GM19467 (cell line): ENCODE measurements around the gene DNASE1L1.

Experiments
- ATAC-seq: cut with Tn5 transposase; IDR thresholded peaks from one replicate; pipeline ENCODE4 v1.9.1; 2021; ENCODE audit warnings: mild to moderate bottlenecking, moderate library complexity; ENCODE audit not compliant: unreplicated experiment

DNASE1L1 gene

GRCh38 chrX:154354516-154354915 is 54.5 kb downstream of the DNASE1L1 start:
- no peak for ATAC-seq

- ATAC-seq: no peak
Observed at GRCh38 chrX:154354013-154354412, 55.0 kb downstream of the DNASE1L1 start.

DNA sequence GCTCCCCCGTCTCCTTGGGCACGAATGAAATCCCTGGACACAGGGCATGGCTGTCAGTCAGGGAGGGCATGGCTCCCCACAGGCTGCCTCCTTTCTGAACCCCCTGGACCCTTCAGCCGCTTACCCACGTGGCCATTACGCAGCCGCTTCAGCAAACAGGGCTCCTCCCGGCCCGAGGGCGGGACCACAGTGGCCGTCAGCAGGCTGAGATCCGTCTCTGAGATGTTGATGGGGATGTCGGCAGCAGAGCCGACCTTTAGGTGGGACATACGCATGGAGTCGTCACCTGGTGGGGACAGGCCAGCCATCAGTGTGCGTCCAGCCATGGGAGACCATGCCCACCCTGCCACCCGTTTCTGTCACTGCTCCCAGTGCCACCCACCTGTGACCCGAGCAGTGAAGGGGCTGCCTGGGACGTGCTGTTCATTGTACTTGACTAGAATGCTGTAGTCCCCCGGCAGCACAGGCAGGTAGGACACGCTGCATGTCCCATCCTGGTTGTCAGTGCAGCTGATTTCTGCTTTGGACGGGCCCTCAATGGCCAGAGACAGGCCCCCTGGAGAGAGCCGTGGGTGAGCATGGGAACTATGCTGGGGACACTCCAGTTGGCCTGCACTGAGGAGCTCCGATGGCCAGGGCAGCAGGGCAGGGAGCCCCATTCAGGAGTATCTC is 55.7 kb downstream of the DNASE1L1 start:
- ATAC-seq: no peak

DNA sequence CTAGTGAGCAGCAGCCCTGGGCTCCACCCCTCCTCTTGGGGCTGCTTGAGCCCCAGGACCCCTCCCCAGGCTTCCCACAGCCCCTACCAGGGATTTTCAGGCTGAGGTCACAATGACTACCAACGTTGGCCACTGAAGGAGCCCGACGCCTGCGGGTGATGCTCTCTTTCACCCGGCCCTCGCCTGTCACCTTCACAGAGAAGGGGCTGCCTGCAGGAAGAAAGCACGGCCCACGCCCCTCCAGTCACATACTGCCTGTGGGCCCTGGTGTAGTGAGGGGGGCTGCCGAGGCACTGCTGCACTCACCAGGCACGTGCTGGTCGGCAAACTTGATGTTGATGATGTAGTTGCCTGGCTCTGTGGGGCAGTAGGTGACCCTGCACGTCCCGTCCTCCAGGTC is 56.6 kb downstream of the DNASE1L1 start:
- ATAC-seq: no peak

- ATAC-seq: no peak
Observed at GRCh38 chrX:154352012-154352401, 57.0 kb downstream of the DNASE1L1 start.
